HG02678 (cell line): ENCODE results near the gene TNS1.
"Not testable (repeated sequence)": the region's sequence is repeated elsewhere in the genome, so short reads cannot be mapped to it uniquely, and the experiment has no call there.

Experiments used
- ATAC-seq: cut with Tn5 transposase; IDR thresholded peaks from one replicate; pipeline ENCODE4 v1.9.1; 2021; ENCODE audit warnings: mild to moderate bottlenecking, moderate library complexity; ENCODE audit not compliant: unreplicated experiment

Gene TNS1

DNA sequence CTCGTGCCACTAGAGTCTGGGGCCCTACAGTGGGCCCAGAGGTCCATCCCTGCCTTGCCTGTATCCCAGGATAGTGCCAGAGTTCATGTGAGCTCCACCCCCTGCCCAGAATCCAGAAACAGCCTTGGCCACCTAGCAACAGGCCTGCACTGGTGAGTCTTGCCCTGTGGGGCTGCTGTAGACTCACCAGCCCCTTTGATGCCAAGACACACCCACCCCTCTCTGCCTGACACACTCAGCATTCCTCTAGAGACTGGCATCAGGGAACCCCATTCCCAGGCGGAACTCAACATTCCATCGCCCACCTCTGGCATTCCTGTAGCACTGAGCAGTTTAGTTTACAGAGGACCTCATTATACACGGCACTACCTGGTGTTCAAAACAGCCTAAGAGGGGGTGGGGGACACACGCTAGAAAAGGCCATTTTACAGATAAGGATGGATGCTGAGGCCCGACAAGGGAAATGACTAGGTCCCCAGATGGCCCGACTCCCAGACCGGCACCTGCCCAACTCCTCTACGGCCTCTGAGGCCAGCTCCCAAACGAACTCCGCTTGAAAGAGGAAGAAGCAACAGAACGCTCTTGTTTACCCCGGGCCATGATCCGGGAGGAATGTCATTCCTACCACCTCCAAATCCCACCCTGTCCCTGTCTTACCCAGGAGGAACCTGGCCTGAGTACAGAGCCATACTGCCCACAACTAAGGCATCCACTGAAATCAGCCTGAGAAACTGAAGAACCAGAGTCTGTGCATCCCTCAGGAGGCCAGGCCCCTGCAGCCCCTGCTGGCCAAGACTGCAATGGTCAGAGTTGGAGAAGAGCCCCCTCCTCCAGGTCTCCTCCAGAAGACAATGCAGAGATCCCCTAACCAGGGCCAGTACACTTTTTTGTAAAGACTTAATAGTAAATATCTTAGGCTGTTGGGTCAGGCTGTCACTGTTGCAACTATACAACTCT, 180.2 kb downstream of the TNS1 start:
- ATAC-seq, result no peak

- ATAC-seq, result no peak
Measured at GRCh38 chr2:217821536-217822147, 181.2 kb downstream of the TNS1 start.

- ATAC-seq, result no peak
Measured at GRCh38 chr2:217820904-217821303, 181.9 kb downstream of the TNS1 start.

DNA sequence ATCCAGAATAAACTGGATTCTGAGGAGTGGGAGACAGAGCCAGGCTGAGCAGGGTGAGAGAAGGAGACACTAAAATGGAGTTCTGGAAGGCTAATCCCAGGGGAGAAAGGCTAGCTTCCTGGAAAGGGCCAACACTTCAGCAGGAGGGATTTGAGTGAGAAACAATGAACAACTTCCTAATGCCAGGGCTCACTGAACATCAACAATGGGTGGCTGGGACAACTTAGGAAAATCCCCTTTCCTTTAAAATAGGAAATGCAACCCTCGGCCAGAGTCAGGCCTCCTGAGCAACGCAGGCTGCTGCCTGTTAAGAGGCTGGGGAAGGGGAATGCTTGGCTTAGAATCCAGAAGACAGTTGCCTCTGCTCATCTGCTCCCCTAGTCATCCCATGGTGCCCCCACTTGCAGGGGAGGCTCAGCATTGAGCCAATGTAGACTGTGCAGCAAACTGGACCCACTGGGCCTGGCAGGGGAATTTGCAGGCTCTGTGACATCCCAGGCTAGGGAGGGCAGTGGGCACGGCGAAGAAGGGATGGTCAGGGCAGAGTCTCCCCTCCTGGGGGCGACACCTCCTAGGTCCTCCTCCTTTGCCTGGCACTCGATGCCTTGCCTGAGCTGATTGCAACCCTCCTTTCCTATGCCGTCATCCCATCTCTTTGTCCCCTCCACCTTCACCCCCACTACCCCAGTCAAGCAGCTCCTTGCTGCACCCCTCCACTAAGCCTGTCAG, 182.5 kb downstream of the TNS1 start:
- no peak for ATAC-seq

- no peak for ATAC-seq
Measured at GRCh38 chr2:217818293-217818850, 184.4 kb downstream of the TNS1 start.

GRCh38 chr2:217817466-217818292, 185.1 kb downstream of the TNS1 start:
- ATAC-seq, result no peak

DNA sequence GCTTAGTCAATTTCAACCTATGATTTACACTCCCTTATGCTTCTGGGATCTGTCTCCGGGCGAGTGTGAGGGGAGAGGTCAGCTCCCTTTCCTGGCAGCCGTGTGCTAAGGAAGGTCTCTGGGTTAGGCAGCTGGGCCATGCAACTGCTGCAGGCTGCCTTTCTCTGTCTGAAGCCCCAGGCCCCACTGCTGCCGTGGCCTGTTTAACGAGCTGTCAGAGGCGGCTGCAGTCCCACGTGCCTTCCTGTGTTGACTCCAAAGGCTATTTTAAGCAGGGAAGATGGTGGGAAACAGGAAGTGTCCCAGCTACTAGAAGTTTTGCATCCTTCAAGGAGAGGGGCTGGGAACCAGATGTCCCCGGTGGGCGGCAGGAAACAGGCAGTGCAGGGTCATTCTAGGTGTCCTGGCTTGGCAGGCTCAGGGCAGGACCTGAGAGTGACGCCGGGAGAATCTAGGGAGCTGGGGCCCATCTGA, 186.4 kb downstream of the TNS1 start:
- ATAC-seq, result no peak

DNA sequence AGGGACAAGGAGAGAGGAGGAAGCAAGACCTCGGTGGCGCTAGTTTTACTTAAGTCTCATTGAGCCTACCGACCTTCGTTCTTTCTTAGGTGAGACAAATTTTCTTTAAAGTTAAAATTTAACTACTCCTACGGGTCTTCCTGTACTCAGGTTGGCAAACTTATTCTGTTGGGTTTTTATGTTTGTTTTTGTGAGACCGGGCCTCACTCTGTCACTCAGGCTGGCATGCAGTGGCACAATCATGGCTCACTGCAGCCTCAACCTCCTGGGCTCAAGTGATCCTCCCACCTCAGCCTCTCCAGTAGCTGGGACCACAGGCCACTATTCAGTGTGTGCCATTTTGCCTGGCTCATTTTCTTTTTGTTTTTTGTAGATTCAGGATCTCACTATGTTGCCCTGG, 189.0 kb downstream of the TNS1 start:
- ATAC-seq, result no peak

GRCh38 chr2:217812170-217812569, 190.6 kb downstream of the TNS1 start:
- no peak for ATAC-seq

GRCh38 chr2:217810260-217810659, 192.5 kb downstream of the TNS1 start:
- no peak for ATAC-seq

DNA sequence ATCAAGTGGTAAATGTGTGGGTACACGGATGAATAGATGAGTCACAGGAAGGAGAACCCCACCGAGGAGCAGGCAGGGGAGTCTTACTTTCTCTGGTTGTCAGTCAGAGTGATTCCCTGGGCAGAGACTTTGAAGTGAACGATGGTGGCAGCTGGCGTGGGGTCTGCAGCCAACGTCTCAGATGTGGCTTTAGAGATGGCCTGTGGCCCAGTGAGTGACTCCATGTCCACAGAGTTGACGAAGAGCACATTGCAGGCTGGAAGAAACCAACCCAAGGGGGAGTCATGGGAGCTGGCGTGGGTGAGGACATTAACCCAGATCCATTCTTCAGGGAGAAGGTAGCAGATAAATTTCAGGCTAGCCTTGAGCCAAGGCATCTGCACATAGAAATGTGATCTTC, 193.1 kb downstream of the TNS1 start:
- ATAC-seq, result no peak

DNA sequence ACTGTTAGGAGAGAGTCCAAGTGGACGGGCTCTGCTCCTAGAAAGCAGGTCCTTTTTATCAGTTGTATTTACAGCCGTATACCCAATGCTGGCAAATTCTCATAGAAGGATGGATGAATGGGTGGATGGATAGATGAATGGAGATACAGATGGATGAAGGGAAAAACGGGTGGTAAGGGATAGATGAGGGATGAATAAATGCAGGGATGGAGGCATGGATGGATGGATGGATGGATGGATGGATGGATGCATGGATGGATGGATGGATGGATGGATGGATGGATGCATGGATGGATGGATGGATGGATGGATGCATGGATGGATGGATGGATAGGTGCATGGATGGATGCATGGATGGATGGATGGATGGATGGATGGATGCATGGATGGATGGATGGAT, 193.8 kb downstream of the TNS1 start:
- not testable (repeated sequence) for ATAC-seq

DNA sequence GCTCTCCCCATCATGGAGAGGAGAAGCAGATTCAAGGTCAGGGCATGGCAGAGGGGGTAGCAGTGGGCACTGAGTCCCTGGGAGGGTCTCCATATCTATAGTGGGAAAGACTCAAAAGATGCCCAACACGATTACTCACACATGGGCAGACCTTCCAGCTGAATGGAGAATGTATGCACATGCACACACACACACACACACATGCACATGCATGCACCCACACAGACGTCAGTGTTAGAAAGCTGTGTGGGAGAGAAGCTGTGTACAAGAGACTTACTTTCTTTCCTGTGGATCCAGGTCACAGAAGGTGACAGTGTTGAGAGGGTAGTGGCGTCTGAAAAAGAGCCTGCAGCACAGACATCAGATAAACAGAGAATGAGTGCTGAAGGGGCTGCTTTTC, 194.5 kb downstream of the TNS1 start:
- no peak for ATAC-seq

- ATAC-seq, result no peak
Measured at GRCh38 chr2:217807753-217808152, 195.0 kb downstream of the TNS1 start.

- no peak for ATAC-seq
Measured at GRCh38 chr2:217807025-217807424, 195.8 kb downstream of the TNS1 start.

GRCh38 chr2:217806482-217806765, 196.4 kb downstream of the TNS1 start:
- ATAC-seq, result no peak

DNA sequence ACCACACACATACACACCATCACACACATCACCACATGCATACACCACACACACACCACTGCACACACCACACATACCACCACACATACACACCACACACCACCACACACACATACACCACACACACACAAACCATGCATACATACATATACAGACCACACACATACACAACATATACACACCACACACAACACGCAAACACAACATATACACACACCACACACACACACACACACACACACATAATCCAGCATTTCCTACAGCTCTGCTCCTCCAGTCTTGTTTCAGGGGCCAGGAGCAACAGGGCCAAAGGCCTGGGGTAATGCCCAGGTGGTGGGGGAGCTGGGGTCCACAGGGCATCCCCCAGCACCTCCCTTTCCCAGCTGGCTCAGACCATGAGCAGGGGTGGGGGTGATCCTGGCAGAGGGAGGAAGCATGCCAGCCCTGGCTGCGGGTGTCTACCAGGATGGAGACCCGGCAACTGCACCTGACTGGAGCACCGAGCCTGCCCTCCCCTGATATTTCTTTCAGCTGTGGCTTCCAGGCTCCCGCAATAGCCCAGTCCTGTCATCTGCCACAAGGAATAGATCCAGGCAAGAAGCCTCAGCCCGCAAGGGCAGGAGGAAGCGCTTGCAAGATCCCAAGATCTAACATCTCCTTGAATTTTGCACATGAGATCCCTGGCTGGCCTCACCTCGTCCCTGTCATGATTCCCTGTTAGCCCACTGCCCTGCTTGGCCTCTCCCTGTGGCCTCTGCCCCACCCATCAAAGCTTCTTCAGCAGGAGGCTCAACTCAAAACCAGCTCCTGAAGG, 196.9 kb downstream of the TNS1 start:
- no peak for ATAC-seq

GRCh38 chr2:217804791-217805667, 197.8 kb downstream of the TNS1 start:
- no peak for ATAC-seq

DNA sequence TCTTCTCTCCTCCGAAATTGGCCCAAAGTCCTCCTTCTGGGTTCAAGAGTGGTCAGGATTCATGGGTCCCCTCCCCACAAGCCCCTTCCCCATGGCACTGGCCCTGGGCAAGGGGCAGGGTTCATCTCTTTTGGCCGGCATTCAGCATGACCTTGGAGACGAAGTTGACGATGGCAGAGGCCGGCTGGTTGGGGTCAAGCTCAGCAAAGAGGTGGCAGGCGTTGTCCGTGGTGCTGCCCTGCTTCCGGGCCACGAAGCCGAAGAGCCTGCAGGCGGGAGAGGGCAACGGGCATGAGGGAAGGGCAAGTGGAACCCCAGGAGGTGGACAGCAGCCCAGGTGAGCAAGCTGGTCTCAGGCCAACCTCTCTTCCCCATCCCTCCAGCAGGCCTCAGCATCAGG, 198.5 kb downstream of the TNS1 start:
- no peak for ATAC-seq
